ENCODE results near the gene NDUFA12.

The NDUFA12 gene

DNA sequence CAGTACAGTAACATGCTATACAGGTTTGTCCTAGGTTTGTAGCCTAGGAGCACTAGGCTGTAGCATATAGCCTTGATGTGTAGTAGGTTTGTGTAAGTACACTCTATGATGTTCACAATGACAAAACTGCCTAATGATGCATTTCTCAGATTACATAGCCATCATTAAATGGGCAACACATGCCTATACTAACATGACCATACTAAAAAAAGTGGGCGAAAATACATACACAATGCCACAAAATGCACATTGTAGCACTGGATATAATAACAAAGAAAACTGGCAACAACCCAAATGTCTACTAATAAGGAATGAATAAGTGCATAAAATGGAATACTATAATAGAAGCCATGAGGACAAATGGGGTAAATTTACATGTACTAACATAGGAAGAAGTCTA lies 31.3 kb upstream of the NDUFA12 start:
- H3K36me3 ChIP-seq (replicated peaks; ENCODE audit: insufficient read depth, low read length) = no peaks in the 10 kb centered on the region
- no peaks in the 10 kb centered on the region for H3K79me2 ChIP-seq (ENCODE audit: low read length)
- no peak overlapping the region for H3K9ac ChIP-seq (ENCODE audit: low read length)

DNA sequence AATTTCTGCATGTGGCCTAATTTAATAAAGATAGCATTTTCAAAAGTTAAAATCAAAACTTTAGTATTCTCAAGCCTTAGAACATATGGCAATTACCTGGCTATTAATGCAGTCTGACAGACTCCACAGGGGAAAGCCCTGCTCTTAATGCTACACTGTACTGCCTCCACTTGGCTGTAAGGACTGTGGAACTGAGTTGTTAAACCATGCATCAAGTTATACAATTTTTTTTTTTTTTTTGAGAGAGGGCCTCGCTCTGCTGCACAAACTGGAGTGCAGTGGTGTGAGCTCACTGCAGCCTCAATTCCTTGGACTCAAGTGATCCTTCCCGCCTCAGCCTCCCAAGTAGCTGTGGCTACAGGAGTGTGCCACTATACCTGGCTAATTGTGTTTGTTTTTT lies 19.0 kb upstream of the NDUFA12 start:
- no peaks in the 10 kb centered on the region for H3F3A ChIP-seq (ENCODE audit: insufficient read depth, low read length)

More for the DNA sequence above, 31.3 kb upstream of the NDUFA12 start:
- Histone ChIP-seq H2AFZ (ENCODE audit: low read length) (no peak overlapping the region), H3K4me1 (ENCODE audit: low read length) (no peaks in the 10 kb centered on the region), H3K27ac (ENCODE audit: low read length) (no peak overlapping the region), H3F3A (ENCODE audit: insufficient read depth, low read length) (no peaks in the 10 kb centered on the region), H3K27me3 (replicated peaks; ENCODE audit: insufficient read depth, low read length) (no peaks in the 10 kb centered on the region), H3K9me3 (replicated peaks; ENCODE audit: insufficient read depth, low read length) (no peaks in the 10 kb centered on the region), H3K4me3 (ENCODE audit: low read length) (no peak overlapping the region), H3K9me2 (replicated peaks; ENCODE audit: insufficient read depth, low read length) (no peaks in the 10 kb centered on the region), H4K20me1 (ENCODE audit: insufficient read depth, low read length) (no peaks in the 10 kb centered on the region), H3K4me2 (ENCODE audit: low read depth, low read length) (no peak overlapping the region)
- DNase-seq = no peak
- TF ChIP-seq EZH2 (optimal IDR thresholded peaks at IDR 0.05; ENCODE audit: low read depth, low read length) (no peak), EZH2phosphoT487 (IDR thresholded peaks at IDR 0.05; ENCODE audit: low read length) (no peak)
- TF ChIP-seq, protein P1, sequence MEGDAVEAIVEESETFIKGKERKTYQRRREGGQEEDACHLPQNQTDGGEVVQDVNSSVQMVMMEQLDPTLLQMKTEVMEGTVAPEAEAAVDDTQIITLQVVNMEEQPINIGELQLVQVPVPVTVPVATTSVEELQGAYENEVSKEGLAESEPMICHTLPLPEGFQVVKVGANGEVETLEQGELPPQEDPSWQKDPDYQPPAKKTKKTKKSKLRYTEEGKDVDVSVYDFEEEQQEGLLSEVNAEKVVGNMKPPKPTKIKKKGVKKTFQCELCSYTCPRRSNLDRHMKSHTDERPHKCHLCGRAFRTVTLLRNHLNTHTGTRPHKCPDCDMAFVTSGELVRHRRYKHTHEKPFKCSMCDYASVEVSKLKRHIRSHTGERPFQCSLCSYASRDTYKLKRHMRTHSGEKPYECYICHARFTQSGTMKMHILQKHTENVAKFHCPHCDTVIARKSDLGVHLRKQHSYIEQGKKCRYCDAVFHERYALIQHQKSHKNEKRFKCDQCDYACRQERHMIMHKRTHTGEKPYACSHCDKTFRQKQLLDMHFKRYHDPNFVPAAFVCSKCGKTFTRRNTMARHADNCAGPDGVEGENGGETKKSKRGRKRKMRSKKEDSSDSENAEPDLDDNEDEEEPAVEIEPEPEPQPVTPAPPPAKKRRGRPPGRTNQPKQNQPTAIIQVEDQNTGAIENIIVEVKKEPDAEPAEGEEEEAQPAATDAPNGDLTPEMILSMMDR (IDR thresholded peaks at IDR 0.05; ENCODE audit: low read length) = no peak

DNA sequence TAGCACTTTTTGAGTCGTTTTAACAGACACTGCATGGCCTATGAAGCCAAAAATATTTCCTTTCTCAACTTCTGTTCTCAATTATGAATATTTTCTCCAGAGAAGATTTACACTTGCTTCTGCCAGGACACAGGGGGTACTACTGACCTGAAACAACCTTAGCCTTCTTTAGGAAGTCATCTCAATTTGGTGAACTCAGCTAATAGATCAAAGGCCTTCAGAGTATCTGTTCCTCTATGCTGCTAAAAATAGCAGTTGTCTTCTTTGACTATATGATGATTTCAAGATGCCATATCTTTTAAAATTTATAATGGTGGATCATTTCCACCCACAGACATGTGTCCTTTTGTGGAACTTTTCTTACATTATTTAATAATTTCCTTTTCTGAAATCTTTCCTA lies 14.0 kb upstream of the NDUFA12 start:
- H3K27me3 ChIP-seq (replicated peaks; ENCODE audit: insufficient read depth, low read length) = no peaks in the 10 kb centered on the region
- no peaks in the 10 kb centered on the region for H3K79me2 ChIP-seq (ENCODE audit: low read length)
- no peak overlapping the region for H3K27ac ChIP-seq (ENCODE audit: low read length)
- no peaks in the 10 kb centered on the region for H3K9me3 ChIP-seq (replicated peaks; ENCODE audit: insufficient read depth, low read length)
- H4K20me1 ChIP-seq (ENCODE audit: insufficient read depth, low read length) = no peaks in the 10 kb centered on the region
- no peaks in the 10 kb centered on the region for H3K4me1 ChIP-seq (ENCODE audit: low read length)
- H2AFZ ChIP-seq (ENCODE audit: low read length) = no peak overlapping the region
- no peaks in the 10 kb centered on the region for H3F3A ChIP-seq (ENCODE audit: insufficient read depth, low read length)
- no peaks in the 10 kb centered on the region for H3K36me3 ChIP-seq (replicated peaks; ENCODE audit: insufficient read depth, low read length)
- no peak for DNase-seq
- no peak overlapping the region for H3K9ac ChIP-seq (ENCODE audit: low read length)
- no peak overlapping the region for H3K4me3 ChIP-seq (ENCODE audit: low read length)
- TF ChIP-seq EZH2 (optimal IDR thresholded peaks at IDR 0.05; ENCODE audit: low read depth, low read length) (no peak), EZH2phosphoT487 (IDR thresholded peaks at IDR 0.05; ENCODE audit: low read length) (no peak)
- TF ChIP-seq, protein P1 (IDR thresholded peaks at IDR 0.05; ENCODE audit: low read length) = no peak
- no peak overlapping the region for H3K4me2 ChIP-seq (ENCODE audit: low read depth, low read length)
- no peaks in the 10 kb centered on the region; the same call in 1 of the 2 replicates for H3K9me2 ChIP-seq (replicated peaks; ENCODE audit: insufficient read depth, low read length)

More for the DNA sequence above, 19.0 kb upstream of the NDUFA12 start:
- TF ChIP-seq, protein P1 (IDR thresholded peaks at IDR 0.05; ENCODE audit: low read length) = no peak
- TF ChIP-seq EZH2phosphoT487 (IDR thresholded peaks at IDR 0.05; ENCODE audit: low read length) (no peak), EZH2 (optimal IDR thresholded peaks at IDR 0.05; ENCODE audit: low read depth, low read length) (no peak)
- no peaks in the 10 kb centered on the region for H3K9me2 ChIP-seq (replicated peaks; ENCODE audit: insufficient read depth, low read length)
- no peaks in the 10 kb centered on the region for H4K20me1 ChIP-seq (ENCODE audit: insufficient read depth, low read length)
- H3K4me2 ChIP-seq (ENCODE audit: low read depth, low read length) = no peak overlapping the region
- no peaks in the 10 kb centered on the region for H3K4me1 ChIP-seq (ENCODE audit: low read length)
- H3K9ac ChIP-seq (ENCODE audit: low read length) = no peak overlapping the region
- no peaks in the 10 kb centered on the region; the same call in 1 of the 2 replicates for H3K36me3 ChIP-seq (replicated peaks; ENCODE audit: insufficient read depth, low read length)
- no peak overlapping the region for H2AFZ ChIP-seq (ENCODE audit: low read length)
- no peaks in the 10 kb centered on the region for H3K27me3 ChIP-seq (replicated peaks; ENCODE audit: insufficient read depth, low read length)
- no peak overlapping the region for H3K27ac ChIP-seq (ENCODE audit: low read length)
- no peaks in the 10 kb centered on the region for H3K79me2 ChIP-seq (ENCODE audit: low read length)
- H3K4me3 ChIP-seq (ENCODE audit: low read length) = no peak overlapping the region
- DNase-seq = no peak
- no peaks in the 10 kb centered on the region for H3K9me3 ChIP-seq (replicated peaks; ENCODE audit: insufficient read depth, low read length)

Data from MM.1S (cell line).